Mesodermal cell (in vitro differentiated cells): ENCODE measurements around the gene LCORL.
"Not testable (repeated sequence)": the region's sequence is repeated elsewhere in the genome, so short reads cannot be mapped to it uniquely, and the experiment has no call there.

Source experiments
- H3K27ac ChIP-seq: 2 replicates; pipeline ENCODE4 v1.7.0; 2013; ENCODE audit warnings: mild to moderate bottlenecking, low read depth, low read length, moderate library complexity; ENCODE audit not compliant: severe bottlenecking
- H3K36me3 ChIP-seq: 2 replicates; pipeline ENCODE4 v1.7.1; 2013; ENCODE audit warnings: mild to moderate bottlenecking, low read length, moderate library complexity; ENCODE audit not compliant: control insufficient read depth, insufficient read depth
- H3K4me1 ChIP-seq: one replicate; pipeline ENCODE4 v1.7.1; 2013; ENCODE audit warnings: mild to moderate bottlenecking, low read length; ENCODE audit not compliant: insufficient read depth, control insufficient read depth, poor library complexity, severe bottlenecking
- H3K4me3 ChIP-seq: 2 replicates; pipeline ENCODE4 v1.7.0; 2013; ENCODE audit warnings: low read length, control low read depth, mild to moderate bottlenecking; ENCODE audit not compliant: insufficient read depth, poor library complexity, severe bottlenecking; ENCODE audit errors: extremely low read depth
- H3K9me3 ChIP-seq: 2 replicates; pipeline ENCODE4 v1.7.1; 2013; ENCODE audit warnings: mild to moderate bottlenecking, low read length, moderate library complexity; ENCODE audit not compliant: control insufficient read depth
- WGBS, 2 experiments: methylation state at CpG; one replicate each; pipeline ENCODE4 v1.1.5; 2013; ENCODE audit warnings: missing lambda C conversion rate in 2 of 2; ENCODE audit not compliant: insufficient coverage in 2 of 2; 5-methylcytosine and 5-hydroxymethylcytosine counted together

The LCORL gene

DNA sequence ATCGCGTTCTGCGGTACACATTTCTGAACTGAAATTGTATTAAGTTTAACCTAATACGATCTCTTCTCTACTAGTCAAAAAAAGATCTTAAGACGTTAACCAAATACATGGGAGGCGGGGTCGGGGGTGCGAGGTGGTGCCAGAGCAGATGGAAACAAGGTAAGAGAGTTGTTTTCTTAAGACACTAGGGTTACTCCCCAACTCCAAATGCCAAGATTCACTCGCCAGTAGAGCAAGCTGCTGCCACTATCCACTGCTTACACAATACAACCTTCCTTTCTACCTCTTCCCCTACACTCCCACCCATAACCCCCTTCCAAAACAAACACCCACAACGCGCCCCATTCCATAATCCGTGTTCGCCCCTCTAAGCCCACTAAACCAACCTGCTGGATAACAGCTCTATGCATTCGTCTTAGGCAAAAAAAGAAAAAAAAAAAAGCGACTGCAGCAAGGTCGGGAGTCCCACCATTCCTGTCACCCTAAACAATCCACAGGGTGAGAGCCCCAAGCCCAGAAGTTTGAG lies 1.3 kb downstream of the LCORL start:
- Histone ChIP-seq H3K27ac (peak overlapping the region; percentile 95), H3K36me3 (no peaks in the 10 kb centered on the region), H3K9me3 (no peaks in the 10 kb centered on the region), H3K4me1 (no peaks in the 10 kb centered on the region), H3K4me3 (peak overlapping the region; percentile 84)
- 5 to 11% methylated on average over 7 to 8 of the region's 16 CpGs for WGBS, 2 experiments

DNA sequence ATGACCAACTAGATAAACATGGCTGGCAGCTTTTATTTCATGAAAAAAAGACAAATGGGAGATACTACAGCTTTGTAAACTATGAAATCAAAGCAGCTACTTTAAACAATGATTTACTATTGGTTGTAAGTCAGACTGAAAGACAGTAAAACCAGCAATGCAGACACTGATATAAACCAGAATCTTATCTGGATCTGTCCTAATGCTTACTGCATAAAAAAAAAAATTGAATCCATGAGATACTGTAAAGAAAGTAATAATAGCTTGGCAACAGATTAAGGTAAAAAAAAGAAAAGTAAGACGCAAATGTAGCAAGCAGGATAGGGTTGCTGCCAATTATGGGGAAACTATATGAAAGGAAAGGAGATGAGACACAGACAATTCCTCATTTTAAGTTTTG lies 7.3 kb downstream of the LCORL start:
- H3K27ac ChIP-seq, result no peak overlapping the region
- H3K4me3 ChIP-seq, result no peak overlapping the region
- 100% methylated on average over 1 of the region's 1 CpG; no CpG with 5 or more reads in 1 of the 2 experiments for WGBS, 2 experiments
- no peaks in the 10 kb centered on the region for H3K36me3 ChIP-seq
- no peaks in the 10 kb centered on the region for H3K9me3 ChIP-seq
- H3K4me1 ChIP-seq, result no peaks in the 10 kb centered on the region

DNA sequence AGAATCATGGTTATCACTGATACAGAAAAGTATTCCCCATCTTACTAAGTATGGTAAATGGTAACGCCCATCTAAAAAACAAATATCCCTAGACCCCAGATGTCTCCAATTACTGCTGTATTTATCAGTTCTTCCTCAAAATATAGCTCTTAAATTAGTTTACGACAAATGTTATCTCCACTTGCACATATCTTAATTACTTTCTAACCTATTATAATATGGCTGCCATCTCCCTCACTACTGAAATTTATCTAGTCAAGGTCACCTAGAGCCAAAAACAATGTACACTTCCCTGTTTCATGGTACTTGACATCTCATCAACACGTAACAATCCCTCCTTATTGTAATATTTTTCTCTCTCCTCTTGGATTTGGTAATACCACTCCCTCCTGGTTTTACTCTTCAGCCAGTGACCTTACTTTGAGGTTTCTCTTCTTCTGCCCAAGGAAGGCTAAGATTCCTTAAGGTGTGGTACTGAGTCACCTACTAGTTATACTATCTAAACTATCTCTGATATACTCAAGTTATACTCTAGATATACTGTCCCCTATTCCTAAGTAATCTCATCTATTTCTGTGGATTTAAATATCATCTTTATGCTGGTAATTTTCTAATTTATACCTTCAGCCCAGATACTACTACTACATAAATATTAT lies 8.6 kb downstream of the LCORL start:
- H3K4me1 ChIP-seq, result no peaks in the 10 kb centered on the region
- H3K9me3 ChIP-seq, result no peaks in the 10 kb centered on the region
- H3K27ac ChIP-seq, result no peak overlapping the region
- H3K36me3 ChIP-seq, result no peaks in the 10 kb centered on the region
- H3K4me3 ChIP-seq, result no peak overlapping the region
- WGBS, 2 experiments, result 88 to 100% methylated on average over 2 of the region's 3 CpGs

DNA sequence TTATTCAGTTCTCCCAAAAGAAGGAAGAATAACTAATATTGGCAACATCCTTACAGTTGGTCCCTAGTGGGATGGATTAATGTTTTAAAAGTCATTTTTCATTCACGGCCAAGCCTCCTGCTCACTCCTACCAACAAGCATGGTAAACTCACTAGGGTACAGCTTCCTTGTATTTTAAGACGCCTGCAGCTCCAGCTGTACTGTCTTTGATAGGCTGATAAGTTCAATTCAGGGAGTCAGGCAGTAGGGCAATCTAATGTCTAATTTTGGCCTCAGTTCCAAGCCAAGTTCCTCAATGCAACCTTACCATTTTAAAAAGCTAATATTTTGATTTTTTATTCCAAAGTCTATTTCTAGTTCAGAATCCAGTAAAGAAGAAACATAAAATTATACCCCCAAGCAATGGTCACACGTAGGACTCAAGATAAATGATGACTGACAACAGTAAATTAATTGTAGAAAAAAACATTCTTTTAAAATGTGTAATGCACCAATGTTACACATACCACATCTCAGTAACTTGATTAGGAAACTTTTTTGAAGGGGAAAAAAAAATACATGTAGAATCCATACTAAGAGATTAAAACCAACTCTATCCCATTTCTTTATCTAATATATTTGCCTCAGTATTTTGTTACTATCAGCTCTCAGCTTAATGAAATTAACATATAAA lies 9.3 kb downstream of the LCORL start:
- 80% methylated on average over 1 of the region's 3 CpGs; no CpG with 5 or more reads in 1 of the 2 experiments for WGBS, 2 experiments
- Histone ChIP-seq H3K4me1 (no peaks in the 10 kb centered on the region), H3K36me3 (no peaks in the 10 kb centered on the region), H3K4me3 (no peak overlapping the region), H3K9me3 (no peaks in the 10 kb centered on the region), H3K27ac (no peak overlapping the region)

DNA sequence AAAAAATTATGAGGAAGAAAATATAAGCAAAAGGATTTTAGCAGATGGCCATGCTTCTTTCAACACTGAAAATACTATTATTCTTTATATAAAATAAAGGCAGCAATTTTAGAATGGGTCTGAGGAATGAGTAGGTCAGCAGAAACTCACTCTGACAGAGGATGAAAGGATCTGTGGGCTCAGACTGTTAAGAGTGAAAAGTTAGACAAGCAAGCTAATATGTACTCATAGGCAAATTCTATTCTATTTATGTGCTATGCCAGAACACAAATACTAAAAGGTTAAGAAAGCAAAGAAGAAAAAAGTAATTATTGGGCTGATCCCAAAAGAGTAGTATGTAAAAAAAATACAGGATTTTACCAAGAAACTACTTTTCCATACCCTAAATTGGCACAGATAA lies 13.9 kb downstream of the LCORL start:
- Histone ChIP-seq H3K36me3 (no peaks in the 10 kb centered on the region), H3K27ac (no peak overlapping the region), H3K4me3 (no peak overlapping the region), H3K4me1 (no peaks in the 10 kb centered on the region), H3K9me3 (peaks cover 13% of the 10 kb centered on the region)

DNA sequence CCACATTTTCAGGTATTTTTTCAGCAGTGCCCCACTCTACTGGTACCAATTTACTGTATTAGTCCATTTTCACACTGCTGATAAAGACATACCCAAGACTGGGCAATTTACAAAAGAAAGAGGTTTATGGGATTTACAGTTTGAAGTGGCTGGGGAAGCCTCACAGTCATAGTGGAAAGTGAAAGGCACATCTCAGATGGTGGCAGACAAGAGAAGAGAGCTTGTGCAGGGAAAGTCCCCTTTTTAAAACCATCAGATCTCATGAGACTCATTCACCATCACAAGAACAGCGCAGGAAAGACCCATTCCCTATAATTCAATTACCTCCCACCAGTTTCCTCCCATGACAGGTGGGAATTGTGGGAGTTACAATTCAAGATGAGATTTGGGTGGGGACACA lies 15.1 kb downstream of the LCORL start:
- H3K27ac ChIP-seq, H3K4me1 ChIP-seq, H3K4me3 ChIP-seq, H3K36me3 ChIP-seq: not testable (repeated sequence)
- H3K9me3 ChIP-seq, result peaks cover 13% of the 10 kb centered on the region
- no CpG with 5 or more reads among the region's 1 CpG for WGBS, 2 experiments

DNA sequence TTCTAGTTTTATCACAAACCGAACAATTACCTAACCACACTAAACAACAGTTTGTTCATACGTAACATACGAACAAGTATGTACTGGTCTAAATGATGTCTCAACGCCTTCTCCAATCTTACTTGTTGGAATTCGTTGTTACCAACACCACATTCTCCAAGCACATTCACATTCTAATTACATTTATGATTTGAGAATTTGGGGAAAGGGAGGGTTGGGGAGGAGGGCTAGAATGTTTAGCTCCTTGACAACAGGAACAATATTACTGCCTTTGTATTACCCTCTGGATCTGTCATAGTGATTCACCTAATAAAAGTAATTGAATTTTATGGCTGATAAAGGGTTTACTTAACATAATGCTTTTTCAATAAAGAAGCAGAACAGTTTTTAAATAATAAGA lies 24.4 kb downstream of the LCORL start:
- H3K36me3 ChIP-seq, result no peaks in the 10 kb centered on the region
- H3K4me3 ChIP-seq, result no peak overlapping the region
- no peaks in the 10 kb centered on the region for H3K4me1 ChIP-seq
- no peak overlapping the region for H3K27ac ChIP-seq
- no peaks in the 10 kb centered on the region for H3K9me3 ChIP-seq
- WGBS, 2 experiments, result 100% methylated on average over 1 to 3 of the region's 5 CpGs

DNA sequence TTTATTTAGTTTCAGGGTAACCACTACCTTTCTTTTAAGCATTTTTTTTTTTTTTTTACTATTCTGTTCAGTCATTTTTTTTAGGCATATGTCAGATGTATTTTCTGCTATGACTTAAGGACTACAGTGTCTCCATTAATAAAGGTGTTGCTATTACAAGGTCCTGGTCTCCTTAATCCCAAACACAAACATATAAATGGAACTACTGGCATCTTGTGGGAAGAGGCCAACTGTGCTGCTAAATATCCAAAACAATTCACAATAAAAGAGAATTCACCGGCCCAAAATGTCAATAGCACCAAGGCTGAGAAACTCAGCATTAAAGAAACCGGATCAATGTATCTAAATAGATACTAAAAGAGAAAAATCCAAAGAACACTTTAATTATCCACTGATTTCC lies 26.4 kb downstream of the LCORL start:
- no peaks in the 10 kb centered on the region for H3K36me3 ChIP-seq
- H3K4me1 ChIP-seq, result no peaks in the 10 kb centered on the region
- H3K9me3 ChIP-seq, result no peaks in the 10 kb centered on the region
- H3K4me3 ChIP-seq, result no peak overlapping the region
- no CpG with 5 or more reads among the region's 2 CpGs for WGBS, 2 experiments
- H3K27ac ChIP-seq, result no peak overlapping the region

DNA sequence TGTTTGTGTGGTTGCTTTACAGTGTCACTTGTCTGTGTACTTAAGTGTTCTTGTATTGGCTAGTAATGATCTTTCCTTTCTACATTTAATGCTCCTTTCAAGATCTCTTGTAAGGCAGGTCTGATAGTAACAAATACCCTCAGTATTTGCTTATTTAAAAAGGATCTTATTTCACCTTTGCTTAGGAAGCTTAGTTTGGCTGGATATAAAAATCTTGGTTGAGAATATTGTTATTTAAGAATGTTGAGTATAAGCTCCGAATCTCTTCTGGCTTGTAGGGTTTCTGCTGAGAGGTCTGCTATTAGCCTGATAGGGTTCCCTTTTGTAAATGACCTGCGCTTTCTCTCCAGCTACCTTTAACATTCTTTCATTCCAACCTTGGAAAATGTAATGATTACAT lies 35.7 kb downstream of the LCORL start:
- H3K9me3 ChIP-seq, result peaks cover 18% of the 10 kb centered on the region
- no peak overlapping the region for H3K27ac ChIP-seq
- no peaks in the 10 kb centered on the region for H3K4me1 ChIP-seq
- no peak overlapping the region for H3K4me3 ChIP-seq
- H3K36me3 ChIP-seq, result no peaks in the 10 kb centered on the region
- no CpG with 5 or more reads among the region's 2 CpGs for WGBS, 2 experiments

DNA sequence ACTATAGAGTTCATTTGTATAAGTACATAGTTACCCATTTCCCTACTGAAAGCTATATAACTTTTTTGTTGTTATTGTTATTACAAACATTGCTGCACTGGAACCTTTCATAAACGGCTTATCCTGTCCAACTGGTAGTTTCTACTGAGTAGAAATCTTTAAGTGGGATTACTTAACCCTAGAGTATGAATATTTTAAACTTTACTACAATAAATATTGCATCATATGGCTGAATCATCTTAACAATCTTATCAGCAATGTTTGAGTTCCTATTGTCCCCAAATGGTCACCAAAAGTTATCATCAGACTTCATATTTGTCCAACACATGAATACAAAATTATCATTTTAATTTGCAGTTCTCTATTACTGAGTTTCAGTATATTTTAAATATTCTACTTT lies 40.5 kb downstream of the LCORL start:
- H3K4me3 ChIP-seq, result no peak overlapping the region
- H3K36me3 ChIP-seq, result no peaks in the 10 kb centered on the region
- H3K27ac ChIP-seq, result no peak overlapping the region
- H3K4me1 ChIP-seq, result no peaks in the 10 kb centered on the region
- WGBS, 2 experiments, result no CpG with 5 or more reads among the region's 1 CpG
- peaks cover 13% of the 10 kb centered on the region for H3K9me3 ChIP-seq

DNA sequence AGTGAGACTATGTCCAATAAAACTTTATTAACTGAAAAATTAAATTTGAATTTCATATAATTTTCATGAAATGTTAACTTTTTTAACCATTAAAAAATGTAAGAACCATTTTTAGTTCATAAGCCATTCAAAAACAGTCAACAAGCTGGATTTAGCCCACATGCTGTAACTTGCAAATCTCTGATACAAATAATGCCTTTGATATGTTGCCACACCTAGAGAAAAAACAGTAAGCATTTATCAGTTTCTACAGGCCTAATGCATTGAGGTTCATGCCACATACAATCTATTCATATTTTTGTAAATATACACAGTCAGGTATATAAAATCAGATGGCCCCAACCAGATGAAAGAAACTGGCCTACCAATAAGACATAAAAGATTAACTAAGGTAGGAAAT lies 52.8 kb downstream of the LCORL start:
- H3K4me3 ChIP-seq, result no peak overlapping the region
- no peaks in the 10 kb centered on the region for H3K4me1 ChIP-seq
- H3K36me3 ChIP-seq, result no peaks in the 10 kb centered on the region
- no peaks in the 10 kb centered on the region for H3K9me3 ChIP-seq
- H3K27ac ChIP-seq, result no peak overlapping the region
